HG02623 (cell line): ENCODE data around the gene OPN1LW.
"Not testable (repeated sequence)": the region's sequence is repeated elsewhere in the genome, so short reads cannot be mapped to it uniquely, and the experiment has no call there.

Source experiments
- ATAC-seq: cut with Tn5 transposase; IDR thresholded peaks from one replicate; pipeline ENCODE4 v1.9.1; 2021; ENCODE audit warnings: moderate library complexity; ENCODE audit not compliant: unreplicated experiment

The OPN1LW gene

DNA sequence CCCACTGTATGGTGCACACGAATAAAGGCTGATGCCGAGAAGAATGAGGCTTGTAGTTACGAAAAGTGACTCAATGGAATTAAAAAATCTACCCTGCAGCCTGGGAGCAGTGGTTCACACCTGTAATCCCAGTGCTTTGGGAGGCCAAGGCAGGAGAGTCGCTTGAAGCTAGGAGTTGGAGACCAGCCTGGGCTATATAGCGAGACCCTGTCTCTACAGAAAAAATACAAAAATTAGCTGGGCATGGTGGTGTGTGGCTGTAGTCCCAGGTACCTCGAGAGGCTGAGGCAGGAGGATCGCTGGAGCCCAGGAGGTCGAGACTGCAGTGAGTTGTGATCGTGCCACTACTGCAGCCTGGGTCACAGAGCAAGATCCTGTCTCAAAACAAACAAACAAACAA, 11.7 kb upstream of the OPN1LW start:
- no peak for ATAC-seq

GRCh38 chrX:154135458-154136229, 8.4 kb upstream of the OPN1LW start:
- no peak for ATAC-seq

DNA sequence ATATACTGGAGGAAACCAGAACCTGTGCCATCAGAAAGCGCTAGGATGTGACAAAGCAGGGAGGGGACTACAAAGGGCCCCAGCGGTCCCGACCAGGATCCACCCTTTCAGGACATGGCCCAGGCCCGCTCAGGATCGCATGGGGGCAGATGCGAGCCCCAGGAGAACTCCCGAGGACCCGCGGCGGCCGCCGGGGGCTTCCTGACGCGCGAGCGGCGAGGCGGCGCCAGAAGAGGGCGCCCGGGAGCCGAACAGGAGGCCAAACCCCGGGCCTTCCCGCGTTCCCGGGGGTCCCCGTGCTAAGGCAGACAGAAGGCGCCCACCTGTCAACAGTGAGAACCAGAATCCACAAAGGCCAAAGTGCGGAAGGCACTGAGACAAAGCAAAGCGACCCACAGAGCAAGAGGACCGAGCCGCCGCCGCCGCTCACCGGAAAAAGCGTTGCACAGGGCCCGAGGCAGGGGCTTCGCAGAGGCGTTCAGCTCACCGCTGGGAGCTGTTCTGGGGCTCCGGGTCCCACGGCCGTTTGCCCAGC, 7.3 kb upstream of the OPN1LW start:
- no peak for ATAC-seq

GRCh38 chrX:154138857-154139256, 5.2 kb upstream of the OPN1LW start:
- no peak for ATAC-seq

DNA sequence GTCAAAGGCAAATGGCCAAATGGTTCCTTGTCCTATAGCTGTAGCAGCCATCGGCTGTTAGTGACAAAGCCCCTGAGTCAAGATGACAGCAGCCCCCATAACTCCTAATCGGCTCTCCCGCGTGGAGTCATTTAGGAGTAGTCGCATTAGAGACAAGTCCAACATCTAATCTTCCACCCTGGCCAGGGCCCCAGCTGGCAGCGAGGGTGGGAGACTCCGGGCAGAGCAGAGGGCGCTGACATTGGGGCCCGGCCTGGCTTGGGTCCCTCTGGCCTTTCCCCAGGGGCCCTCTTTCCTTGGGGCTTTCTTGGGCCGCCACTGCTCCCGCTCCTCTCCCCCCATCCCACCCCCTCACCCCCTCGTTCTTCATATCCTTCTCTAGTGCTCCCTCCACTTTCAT, 3.8 kb upstream of the OPN1LW start:
- no peak for ATAC-seq

DNA sequence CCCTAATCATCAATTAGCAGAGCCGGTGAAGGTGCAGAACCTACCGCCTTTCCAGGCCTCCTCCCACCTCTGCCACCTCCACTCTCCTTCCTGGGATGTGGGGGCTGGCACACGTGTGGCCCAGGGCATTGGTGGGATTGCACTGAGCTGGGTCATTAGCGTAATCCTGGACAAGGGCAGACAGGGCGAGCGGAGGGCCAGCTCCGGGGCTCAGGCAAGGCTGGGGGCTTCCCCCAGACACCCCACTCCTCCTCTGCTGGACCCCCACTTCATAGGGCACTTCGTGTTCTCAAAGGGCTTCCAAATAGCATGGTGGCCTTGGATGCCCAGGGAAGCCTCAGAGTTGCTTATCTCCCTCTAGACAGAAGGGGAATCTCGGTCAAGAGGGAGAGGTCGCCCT, 3.3 kb upstream of the OPN1LW start:
- no peak for ATAC-seq

GRCh38 chrX:154142386-154142785, 1.7 kb upstream of the OPN1LW start:
- ATAC-seq: no peak

DNA sequence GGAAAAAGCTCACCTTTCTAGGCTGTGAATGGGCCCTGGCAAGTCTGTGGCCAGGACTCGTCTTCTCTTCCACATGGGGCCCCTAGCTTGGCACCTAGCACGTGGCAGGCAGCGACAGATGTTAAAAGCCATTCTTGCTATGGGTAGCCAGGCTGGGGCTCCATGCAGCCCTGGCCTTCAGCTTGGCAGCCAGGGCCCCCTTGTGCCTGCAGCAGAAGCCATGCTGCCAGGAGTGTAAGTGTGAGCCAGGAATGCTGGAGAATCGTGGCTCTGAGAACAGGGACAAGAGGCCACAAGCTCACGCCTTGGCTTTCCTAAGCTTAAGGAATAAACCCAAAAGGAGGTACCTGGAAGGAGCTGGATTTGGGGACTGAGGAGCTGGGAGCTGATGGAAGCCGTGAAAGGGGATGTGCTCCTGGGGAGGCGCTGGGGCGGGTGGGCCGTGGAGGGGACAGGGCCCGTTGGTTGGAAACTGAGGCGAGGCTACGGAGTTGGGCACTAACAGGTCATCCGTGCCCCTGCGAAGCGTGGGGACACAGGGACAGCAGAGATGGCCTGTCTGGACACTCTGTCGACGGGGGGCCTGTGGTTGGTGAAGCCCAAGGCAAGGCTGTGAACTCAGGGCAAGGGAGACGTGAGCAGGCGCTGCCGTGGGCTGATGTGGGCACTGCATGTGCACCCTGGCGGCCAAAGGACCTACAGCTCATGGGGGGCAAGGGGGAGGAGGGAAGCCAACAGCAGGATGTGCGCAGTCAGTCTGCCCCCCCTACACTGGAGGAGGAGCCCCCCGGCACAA, 895 bp upstream of the OPN1LW start:
- no peak for ATAC-seq

GRCh38 chrX:154151030-154151429, 7.0 kb downstream of the OPN1LW start:
- ATAC-seq: not testable (repeated sequence)

GRCh38 chrX:154156221-154156620, 12.2 kb downstream of the OPN1LW start:
- not testable (repeated sequence) for ATAC-seq

DNA sequence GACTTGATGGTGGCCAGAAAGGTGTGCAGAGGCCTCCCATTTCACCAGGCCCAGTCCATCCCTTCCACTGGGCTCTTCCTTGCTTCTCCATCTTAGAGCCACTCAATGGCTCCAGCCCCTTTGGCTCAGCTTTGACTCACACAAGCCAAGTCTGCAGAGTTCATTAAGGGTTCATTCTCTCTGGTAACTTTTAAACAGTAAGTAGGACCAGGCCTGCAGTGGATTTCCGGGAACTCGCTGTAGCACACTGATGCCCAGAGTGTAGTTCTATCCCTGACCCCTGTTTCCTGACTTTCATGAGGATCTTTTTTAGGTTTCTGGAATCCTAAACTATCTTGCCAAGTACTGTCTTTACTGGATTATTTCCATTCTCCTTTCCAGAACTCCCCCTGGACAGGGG, 13.2 kb downstream of the OPN1LW start:
- ATAC-seq: not testable (repeated sequence)

DNA sequence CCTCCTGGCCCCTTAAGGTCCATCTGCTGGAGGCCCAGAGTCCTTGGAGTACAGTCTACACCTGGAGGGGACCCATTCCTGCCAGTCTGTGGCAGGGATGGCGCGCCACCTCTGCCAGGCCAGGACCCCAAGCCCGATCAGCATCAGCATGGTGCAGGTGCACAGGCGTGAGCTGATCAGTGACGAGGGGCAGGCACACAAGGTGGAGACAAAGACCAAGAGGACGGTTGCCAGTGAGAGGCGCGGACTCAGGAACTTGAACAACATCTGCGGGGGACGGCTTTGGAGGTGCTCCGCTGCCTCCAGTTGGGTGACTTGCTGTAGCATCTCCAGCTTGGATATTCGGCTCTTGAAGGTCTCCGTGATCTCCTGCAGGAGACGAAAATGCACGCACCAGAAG, 15.3 kb downstream of the OPN1LW start:
- ATAC-seq: not testable (repeated sequence)

DNA sequence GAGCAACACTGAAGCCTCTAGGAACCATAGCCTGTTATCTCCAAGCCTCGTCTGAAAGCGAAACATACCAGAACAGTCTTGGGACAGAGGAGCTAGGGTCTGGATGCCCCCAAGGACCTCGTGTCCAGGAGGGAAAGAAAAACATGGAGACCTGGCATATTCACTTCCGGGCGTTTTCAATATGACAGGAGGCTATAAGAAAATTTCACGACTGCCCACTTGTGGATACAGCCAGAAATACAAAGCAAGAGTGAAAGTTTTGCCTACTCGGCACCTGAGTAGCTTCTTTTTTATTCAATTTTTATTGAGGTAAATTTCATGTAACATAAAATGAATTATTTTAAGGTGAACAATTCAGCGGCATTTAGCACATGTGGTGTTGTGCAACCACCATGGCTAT, 20.9 kb downstream of the OPN1LW start:
- not testable (repeated sequence) for ATAC-seq

- not testable (repeated sequence) for ATAC-seq
Observed at GRCh38 chrX:154168384-154168783, 24.3 kb downstream of the OPN1LW start.

- ATAC-seq: not testable (repeated sequence)
Observed at GRCh38 chrX:154172535-154172943, 28.5 kb downstream of the OPN1LW start.

DNA sequence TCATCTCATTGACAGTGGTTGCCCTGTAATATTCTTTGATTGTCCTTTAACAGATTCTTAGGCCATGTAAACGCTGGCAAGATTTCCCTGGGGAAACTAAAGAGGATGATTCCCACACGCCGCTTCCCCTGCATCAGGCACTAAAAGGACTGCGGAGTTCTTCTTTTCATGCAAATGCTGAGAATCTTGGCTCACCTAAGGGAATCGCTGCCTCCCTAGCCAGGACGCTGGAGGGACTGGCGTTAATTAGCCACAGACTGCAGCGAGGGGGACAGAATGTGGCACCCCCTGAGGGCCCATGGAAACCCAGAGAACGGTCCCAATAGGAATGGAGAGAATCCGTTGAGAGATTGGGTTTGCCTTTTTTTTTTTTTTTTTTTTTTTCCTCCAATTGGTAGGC, 30.3 kb downstream of the OPN1LW start:
- not testable (repeated sequence) for ATAC-seq

DNA sequence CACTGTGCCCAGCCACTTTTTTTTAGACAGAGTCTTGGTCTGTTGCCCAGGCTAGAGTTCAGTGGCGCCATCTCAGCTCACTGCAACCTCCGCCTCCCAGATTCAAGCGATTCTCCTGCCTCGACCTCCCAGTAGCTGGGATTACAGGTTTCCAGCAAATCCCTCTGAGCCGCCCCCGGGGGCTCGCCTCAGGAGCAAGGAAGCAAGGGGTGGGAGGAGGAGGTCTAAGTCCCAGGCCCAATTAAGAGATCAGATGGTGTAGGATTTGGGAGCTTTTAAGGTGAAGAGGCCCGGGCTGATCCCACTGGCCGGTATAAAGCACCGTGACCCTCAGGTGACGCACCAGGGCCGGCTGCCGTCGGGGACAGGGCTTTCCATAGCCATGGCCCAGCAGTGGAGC, 38.3 kb downstream of the OPN1LW start, which contains the start of gene OPN1MW:
Gene OPN1MW (plus strand): TSS at position 301 of the 400 bp plus-strand sequence. CDS start 82 bp downstream, at position 383.
- ATAC-seq: not testable (repeated sequence)

- ATAC-seq: not testable (repeated sequence)
Observed at GRCh38 chrX:154183794-154184193, 39.8 kb downstream of the OPN1LW start.

DNA sequence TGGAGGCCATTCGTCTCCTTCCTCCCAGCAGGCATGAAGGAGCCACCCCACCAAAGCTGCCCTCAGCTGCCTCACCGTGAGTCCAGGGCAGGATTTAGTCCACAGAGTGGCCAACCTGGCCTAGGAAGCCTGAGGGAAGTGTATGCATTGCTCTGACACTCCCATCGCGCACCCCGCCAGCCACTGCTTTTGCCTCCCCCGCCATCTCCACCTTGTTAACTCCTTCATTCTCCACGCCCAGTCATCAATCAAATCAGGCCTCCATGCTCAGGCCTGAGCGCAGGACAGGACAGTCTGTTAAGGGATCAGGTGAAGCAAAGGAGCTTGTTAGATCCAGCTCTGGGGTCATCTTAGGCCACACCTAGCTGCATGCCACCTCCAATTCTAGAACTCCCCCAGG, 48.8 kb downstream of the OPN1LW start:
- ATAC-seq: not testable (repeated sequence)

DNA sequence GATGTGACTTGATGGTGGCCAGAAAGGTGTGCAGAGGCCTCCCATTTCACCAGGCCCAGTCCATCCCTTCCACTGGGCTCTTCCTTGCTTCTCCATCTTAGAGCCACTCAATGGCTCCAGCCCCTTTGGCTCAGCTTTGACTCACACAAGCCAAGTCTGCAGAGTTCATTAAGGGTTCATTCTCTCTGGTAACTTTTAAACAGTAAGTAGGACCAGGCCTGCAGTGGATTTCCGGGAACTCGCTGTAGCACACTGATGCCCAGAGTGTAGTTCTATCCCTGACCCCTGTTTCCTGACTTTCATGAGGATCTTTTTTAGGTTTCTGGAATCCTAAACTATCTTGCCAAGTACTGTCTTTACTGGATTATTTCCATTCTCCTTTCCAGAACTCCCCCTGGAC, 50.3 kb downstream of the OPN1LW start:
- not testable (repeated sequence) for ATAC-seq

- ATAC-seq: not testable (repeated sequence)
Observed at GRCh38 chrX:154196466-154196865, 52.4 kb downstream of the OPN1LW start.
